NK-92 (cell line): ENCODE data around the gene GPRC5D.
A peak's percentile ranks its signal among the peaks of the same experiment; 100 is the strongest.

ENCODE experiments used
- DNase-seq: peaks from one replicate; lab custom pipeline; 2025; ENCODE audit not compliant: unreplicated experiment; lab: John Stamatoyannopoulos, UW

GPRC5D gene

DNA sequence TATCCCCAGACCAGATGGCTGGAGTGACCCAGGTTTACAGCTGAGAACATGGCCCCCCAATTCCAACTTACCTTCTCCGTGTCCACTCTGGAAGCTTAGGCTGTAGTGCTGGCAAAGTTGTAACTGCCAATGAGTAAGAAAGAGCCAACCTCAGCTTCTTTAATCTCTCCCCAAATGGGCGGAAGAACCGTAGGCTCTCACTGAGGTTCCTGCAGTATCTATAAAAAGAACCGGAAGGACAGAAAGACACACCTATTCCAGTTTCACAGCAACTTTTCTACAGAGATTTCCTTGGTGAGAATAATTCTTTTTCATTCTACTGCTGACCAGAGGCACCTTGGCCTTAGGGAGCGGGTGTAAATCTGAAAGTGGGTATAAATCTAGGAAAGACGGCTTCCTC lies at the start of gene GPRC5D:
Gene GPRC5D (minus strand): TSS at position 135 of the 400 bp plus-strand sequence. CDS start 1,786 bp downstream, outside the sequence.
- DNase-seq, result no peak

DNA sequence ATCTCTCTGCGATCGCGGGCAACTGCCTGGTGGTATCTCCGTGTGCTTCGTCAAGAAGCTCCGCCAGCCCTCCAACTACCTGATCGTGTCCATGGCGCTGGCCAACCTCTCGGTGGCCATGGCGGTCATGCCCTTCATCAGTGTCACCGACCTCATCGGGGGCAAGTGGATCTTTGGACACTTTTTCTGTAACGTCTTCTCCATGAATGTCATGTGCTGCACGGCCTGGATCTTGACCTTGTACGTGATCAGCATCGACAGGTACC lies 49.7 kb upstream of the GPRC5D start:
- DNase-seq, result no peak

DNA sequence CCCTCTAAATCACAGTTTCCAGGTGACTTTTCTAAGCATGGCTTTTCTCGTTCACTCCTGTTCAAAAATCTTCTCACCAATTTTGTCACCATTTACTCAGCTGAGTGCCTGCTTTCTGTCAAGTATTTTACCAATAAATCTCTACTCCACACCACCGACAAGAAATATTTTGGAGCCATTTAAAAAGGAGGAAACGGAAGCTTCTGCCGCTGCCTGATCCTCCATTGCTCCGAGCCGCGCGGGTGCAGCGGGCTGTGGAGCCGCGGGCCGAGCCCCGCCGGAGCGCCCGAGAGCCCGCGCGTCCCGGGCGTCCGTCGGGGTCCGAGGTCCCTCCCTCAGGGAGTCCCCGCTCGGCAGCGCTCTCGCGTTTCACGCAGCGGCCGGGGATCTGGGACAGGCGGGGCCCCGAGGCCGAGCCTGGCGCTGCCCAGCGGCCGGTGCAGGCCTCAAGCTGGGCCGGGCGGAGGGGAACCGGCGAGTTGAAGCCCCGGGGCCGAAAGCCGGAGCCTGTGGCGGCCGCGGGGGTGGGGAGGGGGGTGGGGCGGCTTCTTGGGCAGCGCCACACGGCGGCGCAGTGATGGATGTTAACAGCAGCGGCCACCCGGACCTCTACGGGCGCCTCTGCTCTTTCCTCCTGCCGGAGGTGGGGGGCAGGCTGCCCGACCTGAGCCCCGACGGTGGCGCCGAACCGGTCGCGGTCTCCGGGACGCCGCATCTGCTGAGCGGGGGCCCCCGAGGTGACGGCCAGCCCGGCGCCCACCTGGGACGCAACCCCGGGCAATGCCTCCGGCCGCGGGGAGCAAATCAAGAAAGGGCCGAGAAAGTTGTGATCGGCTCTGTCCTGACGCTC lies 49.2 kb upstream of the GPRC5D start:
- DNase-seq, result no peak

DNA sequence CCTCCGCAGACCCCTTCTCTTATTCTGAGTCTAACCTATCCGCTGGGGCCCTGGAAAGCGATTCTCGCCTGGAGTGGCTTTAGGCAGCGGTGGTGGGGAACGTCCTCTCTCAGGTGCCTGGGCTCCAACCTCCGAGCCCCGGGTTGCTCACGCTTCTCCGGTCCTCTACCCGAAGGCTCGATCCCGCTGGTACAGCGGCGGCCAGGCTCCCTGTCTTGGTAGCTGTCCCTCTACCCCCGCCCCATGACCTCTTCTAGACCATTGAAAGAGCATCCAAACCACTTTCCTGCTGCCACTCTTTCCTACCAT lies 48.6 kb upstream of the GPRC5D start:
- no peak for DNase-seq

DNA sequence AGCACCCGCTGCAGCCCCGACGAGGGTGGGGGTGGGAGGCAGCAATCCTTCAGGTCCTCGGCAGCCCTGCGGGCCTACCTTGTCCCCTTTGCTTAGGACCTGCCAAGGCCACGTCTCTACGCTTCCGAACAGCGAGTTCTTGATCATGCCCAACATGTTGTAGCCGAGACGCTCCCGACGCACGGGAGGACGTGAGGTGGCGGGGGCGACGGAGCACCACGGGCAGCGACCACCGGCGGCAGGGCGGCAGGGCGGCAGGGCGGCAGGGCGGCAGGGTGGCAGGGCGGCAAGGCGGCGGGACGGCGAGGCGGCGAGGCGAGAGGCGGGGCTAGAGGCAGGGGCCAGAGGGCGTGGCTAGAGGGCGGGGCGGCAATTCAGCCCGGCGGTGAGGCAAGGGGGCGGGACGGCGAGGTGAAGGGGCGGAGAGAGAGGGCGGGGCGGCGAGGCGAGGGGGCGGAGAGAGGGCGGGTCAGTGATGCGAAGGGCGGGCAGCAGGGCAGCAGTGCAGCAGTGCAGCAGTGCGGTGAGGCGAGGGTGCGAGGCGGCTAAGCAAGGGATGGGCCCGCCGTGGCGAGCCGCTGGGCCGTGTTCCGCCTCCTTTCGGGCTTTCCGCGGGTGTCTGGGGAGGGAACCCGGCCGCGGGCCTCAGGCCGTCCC lies 48.1 kb upstream of the GPRC5D start, which contains the start of gene HEBP1:
Gene HEBP1 (minus strand): TSS at position 307 of the 657 bp plus-strand sequence. CDS start 151 bp downstream, at position 156.
- peak; percentile 70 for DNase-seq

DNA sequence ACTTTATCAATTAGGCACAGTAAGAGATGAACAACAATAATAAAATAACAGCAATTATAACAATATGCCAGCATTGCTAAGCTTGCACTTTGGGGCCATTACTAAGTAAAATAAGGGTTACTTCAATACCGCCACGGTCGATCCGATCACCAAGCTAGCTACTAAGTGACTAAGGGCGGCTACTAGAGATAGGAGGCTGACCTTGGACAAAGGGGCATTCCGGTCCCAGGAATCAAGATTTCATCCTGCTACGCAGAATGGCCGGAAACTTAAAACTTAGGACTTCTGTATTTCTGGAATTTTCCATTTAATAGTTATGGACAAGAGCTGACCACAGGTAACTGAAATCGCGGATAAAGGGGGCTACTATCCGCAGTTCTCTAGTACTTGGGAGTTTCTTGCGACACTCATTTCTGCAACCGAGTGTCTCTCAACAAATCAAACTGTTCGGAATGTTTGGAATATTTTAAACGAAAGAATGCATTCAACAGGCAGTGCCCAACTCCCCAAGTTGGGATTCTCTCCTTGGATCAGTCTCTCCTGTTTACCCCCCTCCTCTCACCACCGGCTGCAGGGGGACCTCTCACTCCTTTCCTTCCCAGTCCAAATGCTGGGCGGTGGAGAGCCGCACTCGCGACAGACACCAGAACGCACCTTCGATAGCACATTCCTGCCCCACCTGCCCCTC lies 47.4 kb upstream of the GPRC5D start:
- no peak for DNase-seq

DNA sequence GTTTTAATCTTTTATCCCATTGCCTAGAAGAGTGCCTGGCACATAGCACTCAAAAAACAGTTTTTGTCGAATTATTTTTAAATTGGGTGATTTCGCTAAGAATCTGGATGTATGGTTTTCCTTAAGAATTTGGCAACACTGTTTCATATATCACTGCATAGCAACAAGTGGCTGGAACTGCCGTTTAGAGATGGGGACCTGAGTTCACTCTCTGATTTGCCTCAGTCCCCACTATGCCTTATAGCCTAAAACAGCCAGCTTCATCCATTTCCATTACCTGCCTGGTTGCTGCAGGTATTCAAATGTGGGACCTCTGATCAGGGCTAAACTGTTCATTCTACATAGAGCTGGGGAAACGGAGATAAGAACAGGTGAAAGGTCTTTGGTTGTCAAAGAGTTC lies 46.3 kb upstream of the GPRC5D start:
- no peak for DNase-seq

DNA sequence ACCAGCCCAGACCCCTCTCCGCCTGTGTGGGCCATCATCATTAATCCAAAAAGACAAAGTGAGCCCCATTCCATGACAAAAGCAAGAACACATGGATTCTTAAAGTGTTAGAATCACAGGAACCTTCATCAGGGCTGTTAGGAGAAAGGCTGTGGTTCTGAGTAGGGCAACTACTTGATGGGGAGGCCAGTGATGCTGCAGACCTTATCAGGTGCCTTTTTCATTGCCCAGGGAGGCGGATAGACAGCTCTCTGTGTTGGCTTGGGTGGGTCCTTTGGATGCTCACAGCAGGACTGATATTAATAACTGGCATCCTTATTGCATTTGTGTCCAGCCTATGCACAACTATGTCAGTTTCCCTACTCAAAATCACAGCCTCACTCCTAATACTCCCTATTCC lies 45.8 kb upstream of the GPRC5D start:
- DNase-seq, result no peak

DNA sequence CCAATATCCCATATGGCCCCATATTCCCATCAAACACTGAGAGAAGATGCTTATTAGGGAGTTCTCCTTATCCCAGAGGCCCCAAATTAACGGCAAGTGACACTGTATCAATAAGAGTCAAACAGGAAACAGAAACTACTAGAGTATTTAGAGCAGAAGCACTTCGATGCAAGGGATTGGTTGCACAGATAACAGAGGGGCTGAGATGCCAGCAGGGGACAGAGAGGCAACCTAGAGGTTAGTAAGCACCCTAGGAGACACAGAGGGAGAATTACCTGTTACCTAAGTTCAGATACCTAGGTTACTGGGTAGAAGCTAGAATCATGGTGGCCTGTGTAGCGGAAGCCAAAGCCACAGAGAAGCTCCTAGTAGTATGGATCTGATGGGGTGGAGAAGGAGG lies 45.2 kb upstream of the GPRC5D start:
- no peak for DNase-seq

DNA sequence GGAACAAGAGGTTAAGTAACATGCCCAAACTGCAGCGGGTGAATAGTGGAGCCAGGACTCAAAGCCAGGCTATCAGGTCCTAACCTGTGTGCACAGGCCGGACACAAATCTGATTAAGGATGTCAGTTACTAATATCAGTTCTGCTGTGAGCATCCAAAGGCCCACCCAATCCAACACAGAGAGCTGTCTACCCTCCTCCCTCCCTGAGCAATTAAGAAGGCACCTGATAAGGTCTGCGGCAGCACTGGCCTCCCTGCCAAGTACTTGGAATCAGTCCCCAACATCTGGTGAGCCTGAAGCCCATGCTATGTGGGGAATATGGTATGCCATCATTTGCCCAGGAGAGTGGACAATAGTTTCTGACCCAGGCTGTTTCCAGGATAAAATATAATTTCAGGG lies 44.2 kb upstream of the GPRC5D start:
- DNase-seq, result no peak

DNA sequence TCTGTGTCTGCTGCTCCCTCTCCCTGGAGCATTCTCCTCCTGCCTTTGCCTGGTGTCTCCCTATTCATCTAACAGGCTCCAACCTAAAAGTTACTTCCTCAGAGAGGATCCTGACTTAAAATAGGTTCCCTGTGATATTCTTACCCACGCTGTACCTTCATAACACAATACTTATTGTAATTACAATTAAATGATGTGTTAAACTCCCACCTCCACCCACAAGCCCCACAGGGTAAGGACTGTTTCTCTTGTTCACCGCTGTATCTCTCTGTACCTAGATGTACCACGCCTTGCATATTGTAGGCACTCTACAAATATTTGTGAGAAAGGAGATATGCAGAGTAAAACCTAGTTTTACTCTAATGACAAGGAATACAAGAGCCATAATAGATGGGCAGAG lies 43.1 kb upstream of the GPRC5D start:
- DNase-seq, result no peak

DNA sequence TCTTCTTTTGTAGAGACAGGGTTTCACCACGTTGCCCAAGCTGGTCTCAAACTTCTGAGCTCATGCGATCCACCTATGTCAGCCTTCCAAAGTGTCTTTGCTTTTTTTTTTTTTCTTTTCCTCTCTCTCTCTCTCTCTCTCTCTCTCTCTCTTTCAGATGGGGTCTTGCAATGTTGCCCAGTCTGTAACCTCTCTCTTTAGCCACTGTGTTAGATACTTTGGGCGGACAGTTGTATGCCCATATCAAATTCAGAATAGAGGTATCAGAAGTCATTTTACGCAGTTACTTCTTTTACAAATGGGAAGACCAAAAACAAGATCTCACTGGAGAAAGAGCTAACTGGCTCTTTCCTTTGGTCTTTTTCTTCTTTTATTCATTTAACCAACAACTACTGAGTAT lies 41.4 kb upstream of the GPRC5D start:
- DNase-seq, result no peak

DNA sequence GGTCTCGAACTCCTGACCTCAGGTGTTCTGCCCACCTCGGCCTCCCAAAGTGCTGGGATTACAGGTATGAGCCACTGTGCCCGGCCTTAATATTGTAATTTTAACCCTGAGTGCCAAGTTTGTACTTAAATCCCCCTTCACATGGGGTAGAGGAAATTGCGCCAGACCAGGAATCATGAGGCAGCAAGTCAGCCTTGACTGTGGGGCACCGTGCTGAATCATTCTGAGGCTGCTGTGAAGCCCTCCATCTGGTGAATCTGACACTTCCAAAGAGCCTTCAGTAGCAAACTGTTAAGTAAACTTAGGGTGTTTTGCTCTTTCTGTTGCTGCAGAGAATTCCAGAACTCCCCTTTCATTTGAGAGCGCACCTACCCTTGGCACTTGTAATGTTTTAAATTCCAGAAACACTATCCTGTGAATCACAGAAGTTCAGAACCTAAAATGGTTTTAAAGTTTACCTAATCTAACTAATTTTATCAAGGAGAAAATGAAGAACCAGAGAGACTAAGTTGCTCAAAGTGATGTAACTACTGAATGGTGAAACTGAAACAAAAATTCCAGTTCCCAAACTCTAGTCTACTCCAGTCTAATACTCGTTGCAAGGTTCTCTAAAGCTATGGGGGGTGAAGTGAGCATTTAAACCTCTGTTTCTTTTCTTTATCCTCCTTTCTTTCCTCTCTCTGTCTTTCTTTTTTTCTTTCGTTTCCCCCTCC lies 40.6 kb upstream of the GPRC5D start:
- DNase-seq, result no peak

DNA sequence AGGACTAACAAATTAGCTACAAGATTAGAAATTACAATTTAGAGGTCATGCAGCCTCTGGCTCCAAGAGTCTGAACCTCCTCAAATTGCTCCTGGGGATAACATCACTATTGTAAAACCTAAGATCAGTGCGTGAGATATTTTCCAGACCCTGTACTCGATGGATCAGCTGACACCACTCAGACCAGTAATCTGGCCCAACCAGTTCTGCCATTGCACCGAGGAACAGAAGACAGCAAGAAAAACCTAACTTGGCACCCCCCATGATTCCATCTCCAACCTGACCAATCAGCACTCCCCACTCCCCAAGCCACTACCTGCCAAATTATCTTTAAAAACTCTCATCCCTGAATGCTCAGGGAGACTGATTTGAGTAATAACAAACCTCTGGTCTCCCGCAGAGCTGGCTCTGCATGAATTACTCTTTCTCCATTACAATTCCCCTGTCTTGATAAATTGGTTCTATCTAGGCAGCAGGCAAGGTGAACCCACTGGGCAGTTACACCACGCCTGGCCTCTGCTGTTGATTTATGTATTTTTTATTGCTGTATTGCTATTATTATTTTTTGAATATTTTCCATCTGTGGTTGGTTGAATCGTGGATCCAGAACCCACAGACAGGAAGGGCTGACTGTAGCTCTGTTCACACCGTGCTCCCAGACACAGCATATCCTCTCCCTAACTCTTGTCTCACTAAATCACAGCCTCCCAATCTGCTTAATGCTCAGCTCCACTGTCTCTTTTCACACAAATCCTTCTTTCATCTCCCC lies 38.9 kb upstream of the GPRC5D start:
- no peak for DNase-seq

DNA sequence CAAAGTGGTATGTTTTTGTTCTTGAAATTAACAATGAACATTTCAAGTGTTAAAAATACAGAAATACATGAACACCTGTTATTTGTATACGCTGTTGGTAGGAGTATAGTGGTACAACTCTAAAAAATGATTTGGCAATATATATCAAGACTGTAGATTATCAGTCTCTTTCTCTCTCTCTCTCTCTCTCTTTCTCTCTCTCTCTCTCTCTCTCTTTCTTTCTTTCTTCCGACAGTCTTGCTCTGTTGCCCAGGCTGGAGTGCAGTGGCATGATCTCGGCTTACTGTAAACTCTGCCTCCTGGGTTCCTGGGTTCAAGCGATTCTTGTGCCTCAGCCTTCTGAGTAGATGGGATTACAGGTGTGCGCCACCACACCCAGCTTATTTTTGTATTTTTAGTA lies 35.5 kb upstream of the GPRC5D start:
- DNase-seq, result no peak

DNA sequence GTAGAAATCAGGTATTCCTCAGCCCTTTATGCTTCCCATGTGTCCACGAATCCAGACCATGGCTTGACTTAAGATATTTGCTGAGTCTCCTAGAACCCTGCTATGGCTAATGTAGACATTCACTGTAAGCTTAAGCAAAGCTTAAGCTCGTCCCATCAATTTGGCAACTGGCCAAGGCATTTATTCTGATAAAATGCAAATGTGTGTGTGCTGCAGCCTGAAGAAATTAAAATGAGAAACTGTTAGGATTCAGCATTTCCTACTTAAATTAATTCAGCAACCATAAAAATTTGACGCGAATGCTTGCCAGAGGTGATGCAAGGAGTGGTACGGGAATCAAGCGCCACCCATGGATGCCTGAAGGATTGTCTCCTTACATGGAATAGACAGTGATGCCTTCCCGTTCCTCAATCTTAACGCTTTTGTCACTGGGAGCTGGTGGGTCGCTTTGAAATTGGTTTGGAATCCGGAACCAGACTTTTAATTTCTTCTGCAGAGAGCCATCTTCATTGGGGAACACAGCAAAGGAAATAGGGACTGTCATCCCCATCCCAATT lies 34.9 kb upstream of the GPRC5D start:
- DNase-seq, result no peak

DNA sequence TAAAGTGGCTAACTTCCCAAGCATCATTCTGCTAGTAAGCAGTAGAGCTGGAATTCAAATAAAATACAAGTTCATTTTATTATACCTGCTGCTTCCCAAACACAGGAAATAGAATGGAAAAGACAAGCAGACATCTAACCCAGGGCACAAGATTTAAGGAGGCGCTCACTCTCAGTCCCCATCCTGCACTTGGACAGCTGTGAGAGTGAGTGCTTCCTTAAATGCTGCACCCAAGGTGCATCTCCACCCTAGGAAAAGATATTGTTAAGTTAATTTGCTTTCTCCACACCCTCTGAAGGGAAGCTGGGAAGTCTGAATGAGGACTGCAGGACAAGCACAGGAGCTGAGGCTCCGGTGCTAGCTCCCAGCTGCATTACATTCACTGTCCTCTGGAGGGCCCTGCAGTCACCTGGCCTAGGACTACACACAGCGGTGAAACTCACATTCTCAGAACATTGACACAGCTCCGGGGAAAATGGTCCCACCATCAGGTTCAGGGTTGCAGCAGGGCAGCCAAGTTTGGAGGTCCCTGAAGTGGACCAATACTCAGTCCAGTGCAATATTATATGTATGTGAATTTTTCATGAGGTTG lies 33.9 kb upstream of the GPRC5D start:
- DNase-seq, result no peak

DNA sequence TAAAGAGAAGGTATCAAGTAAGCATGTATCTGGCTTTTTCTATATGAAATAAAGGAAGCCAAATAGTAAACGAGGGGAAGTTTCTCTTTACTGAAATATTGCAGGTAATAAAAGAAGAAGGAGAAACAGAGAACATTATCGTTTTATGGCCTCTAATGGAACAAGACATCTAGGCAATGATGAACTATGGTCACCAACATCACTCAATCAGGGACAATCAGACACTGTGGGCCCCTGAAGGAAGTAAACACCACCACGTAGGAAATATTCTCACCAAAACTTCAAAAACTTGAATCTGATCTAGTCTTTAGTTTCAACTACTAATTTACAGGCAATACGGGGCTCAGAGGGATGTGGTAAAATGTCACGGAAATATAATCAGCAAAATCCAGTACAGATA lies 32.2 kb upstream of the GPRC5D start:
- DNase-seq, result no peak

DNA sequence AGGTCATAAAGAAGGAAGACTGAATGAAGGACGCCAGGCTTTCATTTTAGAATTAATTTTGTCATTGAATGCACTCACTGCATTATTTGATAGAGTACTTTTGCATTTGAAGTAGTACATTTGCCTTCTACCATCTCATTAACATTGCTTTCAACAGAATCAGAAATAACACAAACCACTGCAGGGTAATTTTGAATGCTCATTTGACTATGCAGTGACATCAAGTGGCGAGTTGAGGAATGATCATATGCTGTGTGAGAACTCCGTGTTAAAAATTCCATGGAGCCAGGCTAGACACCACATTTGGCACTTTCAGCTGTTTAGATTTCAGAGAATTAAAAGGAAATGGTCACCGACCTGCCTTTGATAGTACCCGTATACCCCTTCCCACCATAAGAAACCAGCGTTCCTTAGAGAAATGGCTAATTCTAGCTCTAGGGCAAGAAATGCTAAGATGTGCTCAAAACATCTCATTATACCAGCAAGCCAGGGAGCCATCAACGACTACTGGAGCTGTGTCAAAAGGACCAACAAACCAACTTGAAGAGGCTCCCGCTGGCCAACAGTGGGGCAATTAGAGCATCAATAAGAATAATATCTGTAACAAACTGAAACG lies 31.6 kb upstream of the GPRC5D start:
- no peak for DNase-seq

DNA sequence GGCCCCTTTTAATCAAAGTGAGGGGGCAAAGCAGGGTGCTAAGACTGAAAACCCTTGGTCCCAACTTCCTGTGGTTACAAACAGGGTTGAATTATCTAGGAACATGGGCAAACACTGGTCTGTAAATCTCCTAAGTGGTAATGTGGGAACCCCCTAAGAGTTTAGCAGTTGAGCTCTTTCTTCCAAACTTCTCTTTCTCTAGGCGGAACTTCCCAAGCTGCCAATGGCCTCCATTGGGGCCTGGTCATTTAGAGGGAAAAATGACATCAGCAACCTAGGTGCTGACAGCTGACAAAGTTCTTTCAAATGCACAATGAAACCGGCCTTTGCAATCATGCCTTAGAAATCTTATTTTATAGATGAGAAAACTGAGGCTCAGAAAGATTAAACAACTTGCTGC lies 30.4 kb upstream of the GPRC5D start:
- DNase-seq, result no peak
